IMR-90 (cell line): ENCODE results near the gene PCSK2. TPM values are rescaled to one million over a fixed set of nuclear protein-coding genes. Genes with fewer than 3 reads are reported as not detected.

ENCODE experiments used
- ATAC-seq: fragments of 200-7000 bp; cut with Tn5 transposase; 2 replicates; pipeline ENCODE4 v1.9.1; 2020; ENCODE audit warnings: low read depth, mild to moderate bottlenecking, moderate library complexity
- BruUV-seq: library from RNA; stranded (reverse); fragments of 400-500 nt; replicated peaks from 2 replicates; lab custom pipeline; 2021; lab: Mats Ljungman, UMichigan
- CTCF ChIA-PET: fragments of 300-600 bp; formaldehyde crosslinking; extraction: SDS; loops from one replicate; lab custom pipeline; 2021; ENCODE audit warnings: antibody characterized with exemption; lab: Yijun Ruan, JAX
- POLR2A ChIA-PET: fragments of 300-600 bp; sonication (Branson Sonifier 250); formaldehyde crosslinking; loops from one replicate; lab custom pipeline; 2022; ENCODE audit warnings: antibody characterized with exemption; ENCODE audit not compliant: unreplicated experiment; lab: Charles Lee
- DNase-seq: peaks from one replicate; pipeline ENCODE4 v3.0.0; 2013
- H2AFZ ChIP-seq: replicated peaks from 2 replicates; pipeline ENCODE3; 2013; ENCODE audit warnings: low read length, mild to moderate bottlenecking; ENCODE audit not compliant: poor library complexity
- H2AK5ac ChIP-seq: 2 replicates; pipeline ENCODE4 v1.6.1; 2013; ENCODE audit warnings: low read depth, low read length, inconsistent platforms
- H2AK9ac ChIP-seq: replicated peaks from 2 replicates; pipeline ENCODE3; 2013; ENCODE audit warnings: mild to moderate bottlenecking, low read depth, low read length, moderate library complexity; ENCODE audit not compliant: poor library complexity
- H2BK120ac ChIP-seq: 2 replicates; pipeline ENCODE4 v1.6.1; 2013; ENCODE audit warnings: low read depth, low read length, inconsistent platforms
- H2BK15ac ChIP-seq: 3 replicates; pipeline ENCODE4 v1.6.1; 2013; ENCODE audit warnings: low read depth, low read length, inconsistent platforms
- H2BK20ac ChIP-seq: 2 replicates; pipeline ENCODE4 v1.6.1; 2013; ENCODE audit warnings: low read depth, mild to moderate bottlenecking, inconsistent platforms, low read length, moderate library complexity
- H2BK5ac ChIP-seq: 2 replicates; pipeline ENCODE4 v1.6.1; 2013; ENCODE audit warnings: mild to moderate bottlenecking, low read depth, low read length, inconsistent platforms; ENCODE audit not compliant: poor library complexity, severe bottlenecking
- H3K14ac ChIP-seq: replicated peaks from 2 replicates; pipeline ENCODE4 v1.6.1; 2013; ENCODE audit warnings: low read depth, low read length, inconsistent platforms
- H3K18ac ChIP-seq: 2 replicates; pipeline ENCODE4 v1.6.1; 2013; ENCODE audit warnings: low read depth, low read length, control low read depth
- H3K23ac ChIP-seq: 2 replicates; pipeline ENCODE4 v1.6.1; 2013; ENCODE audit warnings: low read depth, low read length, inconsistent platforms
- H3K27ac ChIP-seq: 2 replicates; pipeline ENCODE4 v1.5.1; 2013; ENCODE audit warnings: mild to moderate bottlenecking, control low read depth, low read length; ENCODE audit not compliant: insufficient read depth
- H3K27me3 ChIP-seq: 2 replicates; pipeline ENCODE4 v1.6.1; 2013; ENCODE audit warnings: low read length; ENCODE audit not compliant: control insufficient read depth, insufficient read depth
- H3K36me3 ChIP-seq: 2 replicates; pipeline ENCODE4 v1.6.1; 2013; ENCODE audit warnings: low read length, mixed read lengths; ENCODE audit not compliant: control insufficient read depth, insufficient read depth
- H3K4ac ChIP-seq: 2 replicates; pipeline ENCODE4 v1.6.1; 2013; ENCODE audit warnings: low read depth, low read length, inconsistent platforms
- H3K4me1 ChIP-seq: 2 replicates; pipeline ENCODE4 v1.6.1; 2013; ENCODE audit warnings: low read length, mixed read lengths; ENCODE audit not compliant: control insufficient read depth, insufficient read depth
- H3K4me2 ChIP-seq: 2 replicates; pipeline ENCODE4 v1.6.1; 2013; ENCODE audit warnings: low read depth, mild to moderate bottlenecking, control low read depth, low read length, moderate library complexity
- H3K4me3 ChIP-seq: 2 replicates; pipeline ENCODE4 v1.5.1; 2013; ENCODE audit warnings: low read depth, mild to moderate bottlenecking, control low read depth, low read length, moderate library complexity; ENCODE audit not compliant: insufficient read depth
- H3K56ac ChIP-seq: 2 replicates; pipeline ENCODE4 v1.6.1; 2013; ENCODE audit warnings: low read length, inconsistent platforms; ENCODE audit not compliant: insufficient read depth; ENCODE audit errors: extremely low read depth
- H3K79me1 ChIP-seq, 2 experiments: 2 replicates each; pipeline ENCODE4 v1.6.1; 2013; ENCODE audit warnings: low read length in 2 of 2, inconsistent platforms in 1 of 2, low read depth in 1 of 2
- H3K9ac ChIP-seq: 2 replicates; pipeline ENCODE4 v1.6.1; 2013; ENCODE audit warnings: low read depth, low read length, control low read depth
- H3K9me1 ChIP-seq: 2 replicates; pipeline ENCODE4 v1.6.1; 2013; ENCODE audit warnings: low read length, inconsistent platforms; ENCODE audit not compliant: insufficient read depth
- H3K9me3 ChIP-seq: 2 replicates; pipeline ENCODE4 v1.6.1; 2013; ENCODE audit warnings: low read length; ENCODE audit not compliant: control insufficient read depth, insufficient read depth
- H4K20me1 ChIP-seq: 2 replicates; pipeline ENCODE4 v1.6.1; 2013; ENCODE audit warnings: low read length, inconsistent platforms; ENCODE audit not compliant: insufficient read depth
- H4K5ac ChIP-seq: 2 replicates; pipeline ENCODE4 v1.6.1; 2013; ENCODE audit warnings: mild to moderate bottlenecking, low read depth, low read length, control low read depth
- H4K8ac ChIP-seq, 2 experiments: 2 replicates each; pipeline ENCODE4 v1.6.1; 2013; ENCODE audit warnings: low read depth in 2 of 2, low read length in 2 of 2, control low read depth in 1 of 2, inconsistent platforms in 1 of 2
- H4K91ac ChIP-seq: 2 replicates; pipeline ENCODE4 v1.6.1; 2013; ENCODE audit warnings: low read depth, low read length, inconsistent platforms; ENCODE audit not compliant: insufficient read depth
- BHLHE40 ChIP-seq: fragments of 150-350 bp; IDR thresholded peaks from 2 replicates; pipeline ENCODE4 v1.6.1; 2016; ENCODE audit warnings: mild to moderate bottlenecking, low read depth, low read length
- CEBPB ChIP-seq: IDR thresholded peaks from 2 replicates; pipeline ENCODE4 v1.6.1; 2012; ENCODE audit warnings: low read depth, low read length, improper control_type of control experiment
- CHD1 ChIP-seq: IDR thresholded peaks from 2 replicates; pipeline ENCODE4 v1.6.1; 2012; ENCODE audit warnings: low read depth, low read length, improper control_type of control experiment
- CTCF ChIP-seq: conservative IDR thresholded peaks from 2 replicates; pipeline ENCODE4 v1.5.1; 2012; ENCODE audit warnings: mild to moderate bottlenecking, low read depth, low read length, improper control_type of control experiment
- ELK1 ChIP-seq: fragments of 150-350 bp; IDR thresholded peaks from 2 replicates; pipeline ENCODE4 v1.6.1; 2016; ENCODE audit warnings: low read depth, mild to moderate bottlenecking, low read length, moderate library complexity, borderline replicate concordance
- FOS ChIP-seq: fragments of 150-350 bp; IDR thresholded peaks from 2 replicates; pipeline ENCODE4 v1.6.1; 2016; ENCODE audit warnings: low read depth, low read length
- MAFK ChIP-seq: IDR thresholded peaks from 2 replicates; pipeline ENCODE4 v1.6.1; 2012; ENCODE audit warnings: low read depth, low read length, improper control_type of control experiment
- MAZ ChIP-seq: IDR thresholded peaks from 2 replicates; pipeline ENCODE4 v1.6.1; 2012; ENCODE audit warnings: low read depth, mild to moderate bottlenecking, low read length, improper control_type of control experiment, moderate library complexity, borderline replicate concordance
- MXI1 ChIP-seq: IDR thresholded peaks from 2 replicates; pipeline ENCODE4 v1.6.1; 2012; ENCODE audit warnings: low read depth, mild to moderate bottlenecking, low read length, moderate library complexity, borderline replicate concordance
- NFE2L2 ChIP-seq: fragments of 150-350 bp; IDR thresholded peaks from 2 replicates; pipeline ENCODE4 v1.6.1; 2016; ENCODE audit warnings: low read depth, mild to moderate bottlenecking, low read length
- POLR2A ChIP-seq: IDR thresholded peaks from 2 replicates; pipeline ENCODE4 v1.6.1; 2012; ENCODE audit warnings: mild to moderate bottlenecking, low read depth, low read length
- RAD21 ChIP-seq: IDR thresholded peaks from 2 replicates; pipeline ENCODE4 v1.6.1; 2012; ENCODE audit warnings: low read length, improper control_type of control experiment
- RCOR1 ChIP-seq: IDR thresholded peaks from 2 replicates; pipeline ENCODE4 v1.6.1; 2012; ENCODE audit warnings: mild to moderate bottlenecking, low read length, improper control_type of control experiment; ENCODE audit not compliant: insufficient replicate concordance
- RFX5 ChIP-seq: IDR thresholded peaks from 2 replicates; pipeline ENCODE4 v1.8.0; 2012; ENCODE audit warnings: low read depth, mild to moderate bottlenecking, low read length, moderate library complexity
- SMC3 ChIP-seq: fragments of 150-350 bp; IDR thresholded peaks from 2 replicates; pipeline ENCODE4 v1.6.1; 2016; ENCODE audit warnings: low read depth, mild to moderate bottlenecking, antibody characterized with exemption, low read length, moderate library complexity
- USF2 ChIP-seq: fragments of 150-350 bp; IDR thresholded peaks from 2 replicates; pipeline ENCODE4 v1.6.1; 2017; ENCODE audit warnings: mild to moderate bottlenecking, antibody characterized with exemption, low read length, low read depth
- WGBS, 2 experiments: methylation state at CpG; one replicate each; pipeline versions ENCODE4 v1.1.5 to v1.1.7; 2013; ENCODE audit warnings: missing lambda C conversion rate in 2 of 2; ENCODE audit not compliant: insufficient read length in 1 of 2; ENCODE audit errors: extremely low coverage in 2 of 2; 5-methylcytosine and 5-hydroxymethylcytosine counted together
- dilution Hi-C: fragments of 300-500 bp; cut with HindIII; formaldehyde crosslinking; loops from one replicate; pipeline ENCODE4 v1.14.3; 2018; ENCODE audit warnings: low sequenced_read_pairs; ENCODE audit not compliant: unreplicated experiment
- in situ Hi-C: fragments of 300-500 bp; cut with MboI; formaldehyde crosslinking; loops from 3 replicates; pipeline ENCODE4 v1.14.3; 2019; ENCODE audit warnings: low sequenced_read_pairs, inconsistent platforms, mixed read lengths
- intact Hi-C: fragments of 100-400 bp; cut with micrococcal nuclease; formaldehyde crosslinking; loops from 2 replicates; pipeline ENCODE4 v1.10.0; 2022
- polyA plus RNA-seq, 3 experiments: library from polyadenylated mRNA; depleted of rRNA; stranded (reverse); fragments of >200 nt; gene quantifications; 2 replicates each; pipeline ENCODE4 v1.2.3, GENCODE V29; 2012; ENCODE audit warnings: low replicate concordance in 1 of 3
- total RNA-seq: library from RNA; depleted of rRNA; stranded (reverse); fragments of >200 nt; gene quantifications from 2 replicates; pipeline ENCODE4 v1.2.3, GENCODE V29; 2012

PCSK2 gene
- total and polyA plus RNA-seq, 2 of the 4 experiments (the other 2 are of a cell fraction): not detected

- H2BK15ac ChIP-seq: no peak overlapping the region
- no peak overlapping the region for H2BK120ac ChIP-seq
- no peaks in the 10 kb centered on the region for H3K36me3 ChIP-seq
- no TSS peak for BruUV-seq
- no peak overlapping the region for H2BK20ac ChIP-seq
- H3K9ac ChIP-seq: no peak overlapping the region
- intact Hi-C loops: loop anchor here (5.0 to 10.0 kb wide), 2 partner anchors 108 to 390 kb away; no protein-coding TSS in a partner anchor
- DNase-seq (no peak), ATAC-seq (no peak)
- H3K27ac ChIP-seq: no peak overlapping the region
- no peaks in the 10 kb centered on the region for H3K9me1 ChIP-seq
- H4K5ac ChIP-seq: no peak overlapping the region
- TF ChIP-seq CHD1 (no peak), ELK1 (no peak), FOS (no peak), MAZ (no peak), RCOR1 (no peak), USF2 (no peak), SMC3 (no peak), MXI1 (no peak), POLR2A (no peak), RAD21 (no peak), CTCF (no peak), BHLHE40 (no peak), RFX5 (no peak), MAFK (no peak), CEBPB (no peak), NFE2L2 (no peak)
- H3K79me1 ChIP-seq: no peaks in the 10 kb centered on the region
- no peak overlapping the region for H3K56ac ChIP-seq
- no peak overlapping the region for H2BK5ac ChIP-seq
- H4K8ac ChIP-seq: no peak overlapping the region
- peaks cover 4% of the 10 kb centered on the region; the same call in 1 of the 2 replicates for H3K4me1 ChIP-seq
- no peak overlapping the region for H3K18ac ChIP-seq
- no peak overlapping the region for H2AK5ac ChIP-seq
- POLR2A ChIA-PET: no interaction called here
- H3K4ac ChIP-seq: no peak overlapping the region
- in situ Hi-C loops: loop anchor here (10.0 kb wide), 1 partner anchor 768 kb away; no protein-coding TSS in a partner anchor
- WGBS, 2 experiments: no CpG with 5 or more reads among the region's 2 CpGs
- no peak overlapping the region for H3K23ac ChIP-seq
- no peak overlapping the region for H4K91ac ChIP-seq
- H4K20me1 ChIP-seq: no peaks in the 10 kb centered on the region
- peaks cover 7% of the 10 kb centered on the region; the same call in 1 of the 2 replicates for H3K27me3 ChIP-seq
- no peak overlapping the region for H3K14ac ChIP-seq
- CTCF ChIA-PET: no interaction called here
- no peak overlapping the region for H3K4me2 ChIP-seq
- H3K4me3 ChIP-seq: no peak overlapping the region
- H3K9me3 ChIP-seq: no peaks in the 10 kb centered on the region
- H2AK9ac ChIP-seq: no peak overlapping the region
- no peak overlapping the region for H2AFZ ChIP-seq
- dilution Hi-C loops: no loop called here
Measured at GRCh38 chr20:17507032-17507431, 280.2 kb downstream of the PCSK2 start.
